NCI-H1105 (cell line): ENCODE measurements around the gene ZC3H7B.

Source experiments
- DNase-seq: peaks from one replicate; lab custom pipeline; 2025; lab: John Stamatoyannopoulos, UW

ZC3H7B gene

DNA sequence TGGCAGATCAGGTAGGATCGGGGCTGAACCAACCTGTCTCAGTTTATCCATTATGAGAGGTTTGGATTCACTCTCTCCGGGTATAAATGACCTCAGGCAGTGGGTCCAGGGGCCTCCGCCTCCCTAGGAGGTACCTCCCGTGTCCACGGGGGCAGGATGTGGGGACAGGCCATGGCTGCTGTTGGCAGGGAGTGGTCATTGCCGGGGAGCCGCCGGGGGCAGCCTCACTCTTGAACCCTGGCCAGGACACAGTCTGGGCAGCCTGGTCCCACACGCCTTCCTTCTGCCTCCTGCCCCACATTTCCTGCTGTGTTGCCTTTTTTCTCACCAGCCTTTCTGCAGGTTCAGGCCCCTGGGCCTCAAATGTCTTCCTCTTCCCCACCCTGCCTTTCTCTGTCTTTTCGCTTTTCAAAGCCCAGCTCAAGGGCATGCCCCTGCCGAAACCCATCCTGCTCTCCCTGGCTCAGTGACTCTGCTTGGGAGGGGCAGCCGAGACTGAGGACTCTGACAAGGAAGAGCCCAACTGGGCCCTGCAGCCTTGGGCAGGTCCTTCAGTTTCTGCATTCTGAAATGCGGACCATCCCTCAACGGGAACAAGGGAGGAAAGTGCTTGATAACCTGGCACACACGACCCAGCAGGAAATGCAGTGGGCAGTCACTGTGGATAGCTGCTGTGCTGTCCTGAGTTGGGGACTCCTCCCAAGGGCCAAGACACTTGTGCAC is 31.1 kb downstream of the ZC3H7B start:
- no peak for DNase-seq

DNA sequence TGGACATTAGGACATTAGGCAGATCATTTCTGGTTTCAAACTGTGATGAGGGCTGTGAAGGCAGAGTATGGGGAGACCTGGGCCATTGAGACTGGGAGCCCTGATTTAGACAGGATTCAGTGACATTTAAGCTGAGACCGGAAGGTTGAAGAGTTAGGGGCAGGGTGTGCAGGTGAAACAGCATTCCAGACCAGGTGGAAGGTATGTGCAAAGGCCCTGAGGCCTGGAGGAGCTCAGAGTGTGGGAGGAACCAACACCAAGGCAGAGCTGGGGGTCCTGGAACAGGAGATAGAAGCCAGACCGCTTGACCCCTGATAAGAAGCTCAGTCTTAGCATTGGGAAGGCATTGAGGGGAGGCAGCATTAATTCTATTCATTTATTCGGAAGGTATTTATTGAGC is 32.5 kb downstream of the ZC3H7B start:
- DNase-seq, result no peak

DNA sequence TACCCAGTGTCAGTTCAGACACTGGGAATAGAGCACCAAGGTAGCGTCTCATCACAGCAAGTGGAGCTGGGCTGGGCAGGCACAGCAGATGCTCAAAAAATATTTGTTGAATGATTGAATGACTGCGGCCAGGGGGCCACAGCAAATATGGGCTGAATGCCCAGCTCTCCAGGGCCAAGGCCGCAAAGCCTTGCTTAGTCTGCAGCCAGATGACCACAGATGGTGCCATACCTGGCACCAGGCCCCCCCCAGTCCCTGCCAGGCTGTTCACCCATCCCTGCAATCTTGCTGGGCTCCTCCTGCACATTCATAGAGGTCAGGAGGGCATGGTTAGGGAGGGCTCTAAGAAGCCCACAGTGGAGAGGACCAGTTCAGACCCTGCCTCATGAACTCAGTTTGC is 32.9 kb downstream of the ZC3H7B start:
- DNase-seq, result no peak

DNA sequence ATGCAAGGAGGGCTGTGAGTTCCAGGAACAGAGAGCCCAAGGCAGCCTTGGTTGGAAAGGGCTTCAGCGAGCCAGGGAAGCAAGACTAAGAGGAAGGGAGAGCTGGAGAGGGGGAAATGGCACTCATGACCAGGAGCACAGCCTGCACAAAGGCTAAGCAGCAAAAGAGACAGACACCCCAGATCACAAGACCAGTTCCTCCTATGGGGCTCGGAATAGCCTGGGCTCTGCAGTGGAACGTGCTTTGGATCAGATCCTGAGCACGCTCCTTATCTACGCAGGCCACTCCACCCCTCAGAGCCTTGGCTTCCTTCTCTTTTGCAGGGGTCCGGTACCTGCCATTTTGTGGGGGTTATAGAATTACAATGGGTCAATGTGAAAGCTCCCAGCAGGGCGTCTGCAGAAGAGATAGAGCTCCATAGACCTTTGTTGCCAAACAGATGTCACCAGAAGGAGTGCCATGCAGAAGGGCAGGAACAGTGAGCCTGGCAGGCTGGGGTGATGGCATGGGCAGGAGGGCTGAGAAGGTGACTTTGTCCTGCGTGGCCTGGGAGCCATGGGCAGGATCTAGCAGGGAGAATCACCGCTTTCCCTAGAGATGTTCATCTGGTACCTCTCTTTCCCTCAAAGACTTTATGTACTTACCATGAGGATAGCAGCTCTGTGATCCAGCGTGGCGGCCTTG is 33.8 kb downstream of the ZC3H7B start:
- DNase-seq, result no peak

DNA sequence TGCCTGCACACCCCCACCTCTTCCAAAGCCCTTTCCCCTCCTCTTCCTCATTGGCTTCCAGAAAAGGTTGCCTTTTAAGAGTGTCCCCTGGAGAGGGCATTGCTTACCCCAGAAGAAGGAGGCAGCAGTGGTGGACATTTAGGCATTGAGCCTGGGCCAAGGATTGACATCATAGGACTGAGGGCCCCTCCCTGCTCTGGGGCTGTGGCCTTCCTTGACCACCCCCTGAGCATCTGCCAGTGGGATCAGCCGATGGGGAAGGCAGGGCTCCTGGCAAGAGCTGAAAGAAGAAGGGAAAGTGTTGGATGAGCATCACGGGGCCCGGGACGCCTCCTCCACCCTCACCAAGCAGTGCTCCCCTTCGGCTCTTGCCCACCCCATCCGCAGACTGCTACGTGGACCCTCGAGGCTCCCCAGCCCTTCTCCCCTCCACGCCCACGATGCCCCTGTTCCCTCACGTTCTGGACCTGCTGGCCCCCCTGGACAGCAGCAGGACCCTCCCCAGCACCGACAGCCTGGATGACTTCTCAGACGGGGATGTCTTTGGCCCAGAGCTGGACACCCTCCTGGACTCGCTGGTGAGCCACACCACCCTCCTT is 37.4 kb downstream of the ZC3H7B start:
- no peak for DNase-seq

DNA sequence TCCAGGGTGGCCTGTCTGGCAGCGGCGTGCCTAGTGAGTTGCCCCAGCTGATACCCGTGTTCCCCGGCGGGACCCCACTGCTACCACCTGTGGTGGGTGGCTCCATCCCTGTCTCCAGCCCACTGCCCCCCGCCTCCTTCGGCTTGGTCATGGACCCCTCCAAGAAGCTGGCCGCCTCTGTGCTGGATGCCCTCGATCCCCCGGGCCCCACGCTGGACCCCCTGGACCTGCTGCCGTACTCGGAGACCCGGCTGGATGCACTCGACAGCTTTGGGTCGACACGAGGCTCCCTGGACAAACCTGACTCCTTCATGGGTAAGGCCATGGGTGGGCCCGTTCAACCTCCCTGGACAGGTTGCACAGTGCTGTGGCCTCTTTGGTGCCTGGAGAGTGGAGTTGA is 38.5 kb downstream of the ZC3H7B start:
- DNase-seq, result no peak

DNA sequence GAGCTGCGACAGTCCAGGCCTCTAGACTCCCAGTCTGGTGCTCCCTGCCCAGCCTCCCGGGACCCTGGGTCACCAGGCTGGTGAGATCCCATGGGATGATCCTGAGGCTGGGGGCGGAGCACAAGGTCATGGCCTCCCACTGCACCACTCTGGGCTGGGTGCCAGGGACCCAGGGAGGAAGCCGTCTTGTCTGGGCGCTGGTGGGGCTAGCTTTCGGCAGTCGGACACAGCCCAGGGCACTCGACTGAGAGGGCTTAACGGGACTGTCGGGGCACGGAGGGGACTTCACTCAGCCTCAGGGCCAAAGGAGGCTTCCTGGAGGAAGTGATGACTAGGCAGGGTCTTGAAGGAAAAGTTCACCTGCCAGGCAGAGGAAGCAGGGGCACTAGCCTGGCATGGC is 39.0 kb downstream of the ZC3H7B start:
- DNase-seq, result no peak

DNA sequence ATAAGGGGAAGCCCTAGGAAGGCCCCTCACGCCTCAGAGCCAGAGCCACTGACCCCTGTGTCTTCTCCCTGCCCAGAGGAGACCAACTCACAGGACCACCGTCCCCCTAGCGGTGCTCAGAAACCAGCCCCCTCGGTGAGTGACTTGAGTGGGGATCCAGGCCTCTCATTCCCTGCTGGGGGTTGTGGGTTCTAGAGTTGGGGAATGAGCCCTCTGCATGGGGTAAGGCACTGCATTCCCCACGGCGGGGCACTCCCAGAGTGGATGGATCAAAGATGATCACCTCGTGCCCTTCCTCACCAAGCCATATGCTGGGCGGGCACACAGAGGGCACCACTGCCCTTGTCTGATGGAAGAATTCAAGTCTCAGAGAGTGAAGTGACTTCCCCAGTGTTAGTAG is 39.7 kb downstream of the ZC3H7B start:
- DNase-seq, result no peak

DNA sequence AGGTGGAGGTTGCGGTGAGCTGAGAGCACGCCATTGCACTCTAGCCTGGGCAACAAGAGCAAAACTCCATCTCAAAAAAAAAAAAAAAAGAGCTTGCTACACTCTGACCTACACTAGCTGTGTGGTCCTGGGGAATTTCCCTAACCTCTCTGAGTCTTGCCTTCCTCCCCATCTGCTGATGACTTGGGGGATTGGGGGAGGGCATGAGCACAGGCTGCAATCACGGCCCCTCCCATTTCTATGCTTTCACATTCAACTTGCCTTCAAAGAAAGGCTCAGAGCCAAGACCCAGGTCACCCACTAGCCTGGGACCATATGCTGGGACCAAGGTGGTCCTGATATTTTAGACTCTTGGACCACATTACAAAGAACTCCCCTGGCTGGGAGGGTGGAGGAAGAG is 40.7 kb downstream of the ZC3H7B start:
- no peak for DNase-seq

DNA sequence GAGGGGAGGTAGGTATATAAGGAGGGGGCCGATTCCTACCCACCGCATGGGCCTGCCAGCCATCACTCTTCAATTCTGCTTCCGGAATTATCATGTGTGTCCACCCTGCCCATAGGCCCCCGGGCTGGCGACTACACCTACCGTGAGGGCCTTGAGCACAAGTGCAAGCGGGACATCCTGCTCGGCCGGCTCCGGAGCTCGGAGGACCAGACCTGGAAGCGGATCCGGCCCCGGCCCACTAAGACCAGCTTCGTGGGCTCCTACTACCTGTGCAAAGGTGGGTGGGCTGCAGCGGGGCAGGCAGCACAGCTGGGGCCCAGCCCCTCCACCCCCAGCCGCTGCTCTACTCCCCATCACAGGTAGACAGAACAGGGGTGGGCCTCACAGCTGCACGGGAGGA is 42.0 kb downstream of the ZC3H7B start:
- DNase-seq, result no peak

DNA sequence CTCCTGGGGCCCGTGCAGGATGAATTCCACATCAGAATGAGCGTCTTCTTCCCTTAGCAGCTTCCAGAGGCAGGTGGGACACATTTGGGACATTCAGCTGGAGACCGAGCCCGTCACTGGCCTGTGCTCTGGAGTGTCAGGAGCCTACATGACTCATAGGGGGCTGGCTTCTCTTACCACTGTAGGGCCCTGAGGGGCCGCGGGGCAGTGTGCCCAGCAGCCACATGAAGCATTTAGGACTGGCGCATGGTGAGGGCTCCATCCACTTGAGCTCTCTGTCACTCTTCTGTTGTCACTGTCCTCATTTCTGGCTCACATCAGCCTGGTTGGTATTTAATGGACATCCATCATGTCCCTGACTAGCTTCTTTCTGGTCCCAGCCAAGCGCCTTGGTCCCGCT is 42.4 kb downstream of the ZC3H7B start:
- no peak for DNase-seq

DNA sequence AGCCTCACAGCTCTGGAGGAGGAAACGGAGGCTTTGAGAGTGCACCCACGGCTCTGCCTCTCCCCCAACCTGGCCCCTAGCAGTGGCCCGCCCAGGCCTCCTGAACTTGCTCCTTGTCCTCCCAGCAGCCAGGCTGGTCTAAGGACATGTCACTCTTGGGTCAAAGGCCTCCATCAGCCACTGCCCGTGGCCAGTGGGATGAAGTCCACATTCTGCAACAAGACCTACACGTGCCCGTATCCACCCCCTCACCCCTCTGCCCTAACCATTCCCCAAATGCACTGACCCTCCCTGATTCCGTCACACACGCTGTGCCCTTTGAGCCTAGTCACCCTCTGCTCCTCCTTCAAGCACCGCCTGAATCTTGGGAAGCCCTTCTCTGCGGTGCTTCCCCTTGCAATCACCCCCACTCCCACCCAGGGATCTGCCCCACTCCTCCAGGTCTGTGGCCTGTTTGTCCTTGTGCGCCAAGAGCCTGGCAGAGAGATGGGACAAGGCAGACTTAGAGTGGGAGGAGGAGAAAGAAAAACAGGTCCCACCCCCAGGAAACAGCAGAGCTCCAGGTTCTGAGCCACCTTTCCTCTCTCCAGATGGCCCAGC is 43.0 kb downstream of the ZC3H7B start:
- DNase-seq, result no peak

DNA sequence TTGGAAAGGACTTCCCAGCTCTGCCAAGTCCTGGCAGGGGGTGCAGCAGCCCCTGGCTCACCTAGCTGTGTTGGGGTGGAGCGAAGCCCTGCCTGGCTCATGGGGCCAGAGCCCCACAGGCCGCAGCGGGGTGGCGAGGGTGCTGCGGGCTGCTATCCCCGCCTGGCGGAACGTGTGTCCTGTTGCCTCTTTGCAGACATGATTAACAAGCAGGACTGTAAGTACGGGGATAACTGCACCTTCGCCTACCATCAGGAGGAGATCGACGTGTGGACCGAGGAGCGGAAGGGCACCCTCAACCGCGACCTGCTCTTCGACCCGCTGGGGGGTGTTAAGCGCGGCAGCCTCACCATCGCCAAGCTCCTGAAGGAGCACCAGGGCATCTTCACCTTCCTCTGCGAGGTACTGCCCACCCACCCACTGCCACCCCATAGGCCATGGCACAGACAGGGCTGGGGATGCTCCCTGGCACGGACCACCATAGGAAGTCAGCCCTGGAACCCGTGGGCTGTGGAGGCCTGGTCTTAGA is 44.5 kb downstream of the ZC3H7B start:
- DNase-seq, result no peak

DNA sequence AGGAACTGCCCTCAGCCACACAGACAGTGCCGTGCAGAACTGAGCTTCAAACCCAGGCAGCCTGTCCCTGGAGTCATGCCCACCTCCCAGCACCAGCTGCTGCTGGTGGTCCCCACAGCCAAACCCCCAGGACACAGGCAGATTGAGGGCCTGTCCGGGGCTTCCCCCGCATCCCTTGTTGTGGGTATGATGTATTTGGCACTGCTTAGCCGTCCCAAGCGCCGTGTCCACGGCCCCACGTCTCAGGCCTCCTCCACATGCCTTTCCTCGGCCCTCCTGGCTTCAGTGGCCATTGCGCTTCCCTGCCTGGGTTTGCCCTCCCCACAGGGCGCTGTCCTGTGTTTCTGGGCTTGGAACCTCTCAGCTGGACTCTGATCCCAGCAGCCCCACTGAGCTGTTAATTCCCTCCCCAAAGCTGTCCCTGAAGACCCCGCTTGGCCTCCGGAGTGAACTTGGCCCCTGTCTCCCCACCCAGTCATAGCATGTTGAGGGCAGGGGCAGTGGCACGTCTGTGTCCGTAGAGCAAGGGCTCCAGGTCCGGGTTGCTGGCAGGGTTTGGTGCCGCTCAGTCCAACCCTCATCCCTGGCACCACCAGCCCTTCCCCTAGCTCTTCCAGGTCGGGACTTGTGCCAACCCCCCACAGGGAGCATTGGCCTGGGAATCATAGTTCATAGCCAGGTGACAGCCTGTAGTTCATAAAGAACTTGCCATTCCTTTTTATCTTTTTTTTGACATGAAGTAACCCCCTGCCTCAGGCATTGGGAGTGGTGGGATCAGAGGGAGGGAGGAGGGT is 45.9 kb downstream of the ZC3H7B start:
- DNase-seq, result no peak

DNA sequence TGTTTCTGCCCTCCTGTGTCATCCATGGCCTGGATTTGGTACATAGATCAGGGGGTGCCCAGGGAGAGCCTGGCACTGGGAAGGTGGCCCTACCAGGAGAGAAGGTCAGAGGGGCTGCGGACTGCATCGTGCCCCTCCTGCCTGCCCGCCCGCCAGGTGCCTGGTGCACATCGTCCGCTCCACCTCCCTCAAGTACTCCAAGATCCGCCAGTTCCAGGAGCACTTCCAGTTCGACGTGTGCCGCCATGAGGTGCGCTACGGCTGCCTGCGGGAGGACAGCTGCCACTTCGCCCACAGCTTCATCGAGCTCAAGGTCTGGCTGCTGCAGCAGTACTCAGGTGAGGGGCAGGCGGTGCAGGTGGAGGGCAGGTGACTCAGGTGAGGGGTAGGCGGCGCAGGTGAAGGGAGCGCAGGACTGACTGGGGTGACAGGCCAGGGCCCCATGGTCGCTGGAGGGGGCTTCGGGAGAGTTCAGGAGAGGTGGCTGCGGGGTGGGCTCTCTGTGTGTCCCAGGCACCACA is 47.7 kb downstream of the ZC3H7B start:
- DNase-seq, result no peak

DNA sequence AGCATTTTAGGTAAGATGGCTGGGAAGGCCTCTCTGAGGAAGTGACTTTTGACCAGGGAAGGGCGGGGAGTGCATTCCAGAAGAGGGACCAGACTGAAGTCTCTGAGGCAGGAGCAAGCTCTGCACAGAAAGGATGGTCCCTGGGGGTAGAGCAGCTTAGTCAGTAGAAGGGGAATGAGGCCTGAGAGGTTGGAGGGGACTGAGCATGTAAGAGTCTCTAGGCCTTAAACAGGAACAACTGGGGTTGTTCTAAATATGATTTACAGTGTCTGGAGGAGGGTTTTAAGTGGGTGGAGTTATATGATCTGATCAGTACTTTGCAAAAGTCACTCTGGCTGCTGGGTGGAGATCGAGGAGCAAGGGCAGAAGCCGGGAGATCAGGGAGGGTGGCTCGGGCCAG is 48.8 kb downstream of the ZC3H7B start:
- DNase-seq, result no peak

DNA sequence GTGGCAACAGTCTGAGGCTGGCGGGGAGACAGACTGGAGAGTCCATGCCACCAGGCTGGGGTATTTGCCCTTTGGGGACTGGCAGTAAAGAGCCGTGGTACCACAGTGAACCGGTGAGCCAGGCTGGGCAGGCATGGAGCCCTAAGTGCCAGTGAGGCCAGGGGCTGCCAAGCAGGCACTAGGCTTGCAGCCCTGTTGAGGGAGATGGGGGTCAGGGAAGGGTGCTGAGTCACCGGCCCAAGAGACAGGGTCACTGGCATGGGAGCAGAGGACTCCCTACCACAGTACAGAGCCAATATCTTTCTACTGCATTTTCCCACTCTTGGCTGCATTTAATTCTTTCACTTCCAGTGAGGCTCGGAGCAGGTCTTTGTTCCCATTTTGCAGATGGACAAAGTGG is 49.7 kb downstream of the ZC3H7B start:
- no peak for DNase-seq

DNA sequence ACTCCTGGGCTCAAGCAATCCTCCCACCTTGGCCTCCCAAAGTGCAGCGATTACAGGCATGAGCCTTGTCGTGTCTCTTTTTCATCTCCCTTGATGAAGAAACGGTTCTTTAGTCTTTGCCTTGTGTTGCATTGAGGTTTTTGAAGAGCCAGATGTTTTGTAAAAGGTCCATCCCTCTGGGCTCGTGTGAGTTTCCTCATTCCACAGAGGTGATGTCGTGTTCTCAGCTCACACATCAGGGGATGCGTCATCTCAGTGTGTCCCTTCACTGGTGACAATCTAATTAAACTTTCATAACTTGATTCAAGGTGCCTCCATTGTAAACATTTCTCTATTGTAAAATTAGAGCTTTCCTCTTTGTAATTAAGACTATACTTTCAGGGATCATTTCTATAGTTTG is 50.7 kb downstream of the ZC3H7B start:
- DNase-seq, result no peak

DNA sequence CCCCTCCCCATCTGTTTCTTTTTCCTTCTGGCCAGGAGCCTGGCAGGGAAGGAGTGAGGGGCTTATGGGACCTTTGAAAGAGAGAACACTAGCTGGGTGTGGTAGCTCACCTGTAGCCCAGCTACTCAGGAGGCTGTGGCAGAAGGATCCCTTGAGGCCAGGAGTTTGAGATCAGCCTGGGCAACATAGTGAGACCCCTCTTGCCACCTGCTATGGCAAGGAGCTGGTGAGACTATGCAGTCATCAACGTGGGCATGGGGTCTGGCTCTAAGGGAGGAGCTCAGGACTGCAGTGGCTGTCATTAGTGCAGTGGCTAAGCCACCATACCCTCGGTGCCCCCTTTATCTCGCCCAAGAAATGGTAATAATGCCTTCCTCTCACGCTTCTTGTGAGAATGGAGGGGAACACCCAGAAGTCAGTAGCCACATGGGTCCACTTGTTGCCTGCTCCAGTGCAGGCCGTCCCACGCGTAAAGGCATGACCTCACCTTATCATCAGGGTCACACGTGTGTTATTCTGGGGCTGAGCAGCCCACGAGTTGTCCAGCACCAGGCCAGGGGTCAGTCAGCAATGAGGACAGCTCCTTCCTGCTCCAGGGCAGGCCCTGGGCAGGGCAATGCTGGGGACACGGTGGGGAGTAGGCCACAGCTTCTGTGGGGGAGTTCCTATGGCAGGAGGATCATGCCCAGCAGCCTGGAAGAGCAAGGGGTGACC is 52.7 kb downstream of the ZC3H7B start:
- DNase-seq, result no peak

DNA sequence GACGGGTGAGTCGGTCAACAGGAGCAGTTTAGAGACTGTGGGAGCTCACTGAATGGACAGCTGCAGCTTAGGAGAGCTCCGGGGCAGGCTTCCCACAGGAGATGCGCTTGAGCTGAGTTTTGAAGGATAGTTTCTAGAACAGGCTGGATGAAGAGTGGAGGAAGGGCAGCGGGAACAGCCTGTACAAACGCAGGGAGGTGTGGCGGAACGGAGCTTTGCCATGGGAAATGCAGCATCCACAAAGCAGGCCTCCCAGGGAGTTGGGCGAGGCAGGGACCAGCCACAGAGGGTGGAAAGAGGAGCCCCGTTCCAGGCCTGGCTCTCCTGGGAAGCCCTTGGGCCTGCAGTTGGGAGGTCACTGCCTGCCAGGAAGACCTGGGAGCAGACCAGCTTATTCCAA is 53.7 kb downstream of the ZC3H7B start:
- no peak for DNase-seq

DNA sequence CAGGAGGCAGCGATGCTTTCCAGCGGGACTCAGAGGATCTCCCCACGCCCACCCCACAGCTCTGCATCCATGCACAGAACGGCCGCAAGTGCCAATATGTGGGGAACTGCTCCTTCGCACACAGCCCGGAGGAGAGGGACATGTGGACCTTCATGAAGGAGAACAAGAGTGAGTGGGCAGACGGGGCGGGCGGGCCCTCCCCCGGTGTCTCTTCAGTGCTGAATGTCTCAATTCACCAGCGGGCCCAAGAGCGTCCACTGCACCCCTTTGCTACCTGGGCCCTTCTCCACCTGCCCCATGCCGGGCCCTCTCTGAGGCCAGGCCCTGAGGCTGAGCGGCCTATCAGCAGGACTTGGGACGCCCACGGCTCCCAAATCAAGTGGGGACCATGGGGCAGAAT is 54.6 kb downstream of the ZC3H7B start:
- no peak for DNase-seq
